ENCODE data around the gene EFS. TPM values are rescaled to one million over a fixed set of nuclear protein-coding genes. Genes with fewer than 3 reads are reported as not detected.
A peak's percentile ranks its signal among the peaks of the same experiment; 100 is the strongest.

EFS gene
- total RNA-seq, 2 donors from 2014 or later = 5.8 to 10.3 TPM

- intact Hi-C loops (cut with DNase I) = no loop called here
- DNase-seq = no peak
Measured at GRCh38 chr14:23382731-23383440, 17.9 kb upstream of the EFS start.

DNA sequence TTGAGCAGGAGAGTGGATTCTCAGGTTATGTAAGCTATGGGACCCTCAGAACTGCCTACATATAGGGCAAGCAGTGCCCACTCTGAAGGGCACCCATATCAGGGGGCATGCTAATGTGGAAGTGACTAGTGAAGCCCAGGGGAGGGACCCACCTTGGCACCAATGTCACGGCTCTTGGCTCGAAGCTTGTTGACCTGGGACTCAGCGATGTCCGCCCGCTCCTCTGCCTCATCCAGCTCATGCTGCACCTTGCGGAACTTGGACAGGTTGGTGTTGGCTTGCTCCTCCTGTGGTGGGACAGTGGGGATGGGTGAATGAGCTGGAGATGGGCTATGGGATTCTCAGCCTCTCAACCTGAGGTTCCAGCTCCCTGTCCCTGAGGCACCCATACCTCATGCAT lies 17.3 kb upstream of the EFS start:
- intact Hi-C loops (cut with DNase I) = no loop called here
- ATAC-seq = no peak
- DNase-seq = no peak

More at GRCh38 chr14:23382731-23383440, 17.9 kb upstream of the EFS start:
- ATAC-seq = no peak

GRCh38 chr14:23381871-23382270 lies 16.9 kb upstream of the EFS start:
- no peak for ATAC-seq
- intact Hi-C loops (cut with DNase I) = no loop called here
- DNase-seq = no peak

DNA sequence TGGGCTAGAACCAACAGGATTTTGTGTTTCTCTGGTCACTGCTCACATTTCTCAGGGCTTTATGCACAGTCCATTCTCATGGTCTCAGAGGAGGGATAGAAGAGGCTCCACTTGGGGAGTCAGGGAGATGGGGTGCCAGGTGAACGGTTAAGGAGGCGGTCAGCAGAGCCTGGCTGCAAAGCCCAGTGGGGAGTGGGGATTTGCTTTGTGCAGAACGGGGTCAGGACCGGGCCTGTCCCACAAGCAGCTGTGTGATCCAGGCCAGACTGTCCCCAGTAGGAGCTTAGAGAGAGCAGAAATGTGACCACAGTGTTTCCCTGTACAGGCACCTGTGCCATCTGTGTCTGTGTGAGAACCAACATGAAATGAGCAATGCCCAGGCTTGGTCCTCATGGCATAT lies 16.0 kb upstream of the EFS start:
- no peak for DNase-seq
- ATAC-seq = no peak
- intact Hi-C loops (cut with DNase I) = no loop called here

DNA sequence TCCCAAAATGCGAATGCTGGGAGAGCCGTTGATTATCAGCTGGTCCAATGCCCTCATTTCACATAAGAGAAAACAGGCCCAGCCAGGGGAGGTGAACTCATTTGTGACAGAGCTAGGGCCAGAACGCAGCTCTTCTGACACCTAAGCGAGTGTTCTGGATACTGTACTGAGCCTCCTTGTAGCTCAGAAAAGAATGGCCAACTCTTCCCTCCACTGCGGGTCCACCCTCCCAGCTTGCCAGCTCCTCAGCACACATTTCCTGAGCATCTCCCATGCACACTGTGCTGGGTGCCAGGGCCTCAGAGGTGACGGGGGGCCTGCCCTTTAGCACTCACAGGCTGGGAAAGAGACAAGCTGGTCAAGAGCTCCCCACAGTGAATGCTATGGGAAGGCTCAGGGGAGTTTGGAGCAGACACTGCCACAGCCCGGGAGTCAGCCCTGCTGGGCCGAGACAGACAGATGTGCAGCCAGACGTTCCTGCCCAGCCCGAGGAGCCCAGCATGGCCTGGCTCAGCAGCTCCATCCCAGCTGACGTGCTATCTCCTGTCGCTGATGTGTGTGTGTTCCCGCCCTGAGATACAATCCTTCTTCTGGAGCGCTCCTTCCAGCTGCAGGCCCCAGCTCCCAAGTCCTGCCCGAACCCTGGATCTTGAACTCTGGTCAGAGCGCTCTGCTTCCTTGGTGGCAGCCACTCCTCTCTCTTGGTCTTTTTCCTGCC lies 15.4 kb upstream of the EFS start:
- intact Hi-C loops (cut with DNase I) = no loop called here
- ATAC-seq = peak; percentile 1 to 4
- DNase-seq = no peak

- peak; percentile 71 for DNase-seq
- intact Hi-C loops (cut with DNase I) = no loop called here
- ATAC-seq = peak; percentile 12 to 18
Measured at GRCh38 chr14:23379366-23380196, 14.6 kb upstream of the EFS start.

DNA sequence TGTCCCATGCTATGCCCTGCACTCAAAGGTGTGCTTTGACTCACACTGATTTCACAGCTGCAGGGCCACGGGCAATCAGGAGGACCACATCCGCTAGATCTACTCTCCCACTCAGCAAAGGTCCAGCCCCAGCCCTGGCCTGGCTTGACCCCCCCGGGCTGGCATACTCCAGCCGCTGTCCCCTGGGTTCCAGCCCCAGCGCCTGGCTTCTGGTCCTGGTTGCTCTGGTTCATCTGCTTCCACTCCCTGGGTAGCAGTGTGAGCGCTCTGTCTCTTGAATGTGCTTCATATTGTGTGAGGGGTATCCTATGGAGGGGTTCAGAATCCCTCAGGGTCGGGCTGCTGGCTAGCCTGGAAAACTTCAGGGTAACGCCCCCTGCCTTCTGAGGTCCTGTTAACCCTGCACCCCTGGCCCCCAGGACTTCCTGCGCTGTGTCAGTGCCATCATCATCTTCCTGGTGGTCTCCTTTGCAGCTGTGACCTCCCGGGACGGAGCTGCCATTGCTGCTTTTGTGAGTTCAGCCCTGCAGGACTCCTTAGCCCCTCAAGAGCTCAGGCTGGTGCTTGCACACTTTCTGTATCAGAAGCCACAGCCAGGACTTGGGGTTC lies 13.7 kb upstream of the EFS start:
- DNase-seq (peak; percentile 58), ATAC-seq (peak; percentile 10 to 12)
- intact Hi-C loops (cut with DNase I) = no loop called here

DNA sequence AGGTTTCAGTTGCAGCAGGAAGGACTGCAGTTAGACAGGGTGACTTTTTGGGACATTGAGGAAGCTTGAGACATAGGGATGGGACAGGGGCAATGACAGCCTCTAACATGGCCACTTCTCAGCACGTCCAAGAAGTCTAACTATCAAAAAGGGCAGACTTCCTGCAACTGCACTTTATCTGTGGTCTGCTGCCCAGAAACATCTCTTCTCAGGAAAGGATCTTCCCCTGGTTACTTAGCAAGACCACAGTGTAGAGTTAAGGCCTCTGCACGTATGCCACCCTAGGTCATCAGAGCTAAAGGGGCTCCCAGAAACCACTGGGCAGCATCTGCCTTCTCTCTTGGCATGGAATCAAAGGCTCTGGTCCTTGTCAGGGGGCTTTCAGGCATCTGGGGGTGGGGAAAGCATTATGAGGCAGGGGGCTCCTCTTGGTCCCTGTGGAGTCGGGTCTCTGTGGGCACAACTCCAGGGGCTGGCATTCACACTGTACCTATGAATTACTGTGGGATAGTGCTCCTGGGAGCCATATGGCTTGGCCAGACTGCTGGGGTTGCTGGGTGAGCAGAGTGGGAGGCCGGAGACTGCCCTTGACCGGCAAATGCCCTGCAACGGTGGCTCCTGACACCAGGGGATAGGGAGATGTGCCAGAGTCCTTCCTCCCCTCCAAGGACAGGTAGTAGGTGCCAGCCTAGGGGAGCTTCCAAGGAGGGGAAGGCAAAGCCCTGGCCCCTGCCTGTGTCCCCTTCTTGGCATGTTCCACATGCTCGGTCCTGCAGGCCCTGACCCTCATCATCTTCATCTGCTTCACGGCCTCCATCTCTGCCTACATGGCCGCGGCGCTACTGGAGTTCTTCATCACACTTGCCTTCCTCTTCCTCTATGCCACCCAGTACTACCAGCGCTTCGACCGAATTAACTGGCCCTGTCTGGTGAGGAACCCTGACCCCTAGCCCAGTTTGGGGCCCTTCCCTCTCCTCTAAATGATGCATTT lies 12.9 kb upstream of the EFS start:
- ATAC-seq (peak; percentile 3 to 5), DNase-seq (peak; percentile 46)
- intact Hi-C loops (cut with DNase I) = no loop called here

DNA sequence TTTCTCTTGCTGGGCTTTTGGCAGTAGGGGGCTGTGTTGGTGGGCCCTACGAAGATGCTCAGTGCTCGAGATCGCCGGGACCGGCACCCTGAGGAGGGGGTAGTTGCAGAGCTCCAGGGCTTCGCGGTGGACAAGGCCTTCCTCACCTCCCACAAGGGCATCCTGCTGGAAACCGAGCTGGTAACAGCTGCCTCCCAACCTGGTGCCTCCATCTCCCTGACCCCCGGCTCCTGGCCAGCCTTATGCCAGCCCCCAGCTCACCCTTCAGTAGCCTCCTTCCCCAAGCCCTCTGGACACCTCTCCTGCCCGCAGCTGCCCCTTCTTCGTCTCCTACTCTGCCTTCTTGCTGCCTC lies 12.2 kb upstream of the EFS start:
- ATAC-seq (no peak), DNase-seq (peak; percentile 37)
- intact Hi-C loops (cut with DNase I) = no loop called here

- peak; percentile 51 for DNase-seq
- intact Hi-C loops (cut with DNase I) = no loop called here
- ATAC-seq = peak; percentile 2 to 5
Measured at GRCh38 chr14:23376482-23377197, 11.7 kb upstream of the EFS start, which contains the start of gene CMTM5. CMTM5 (plus strand) TSS chr14:23377046; CDS start chr14:23377252, 206 bp downstream.

DNA sequence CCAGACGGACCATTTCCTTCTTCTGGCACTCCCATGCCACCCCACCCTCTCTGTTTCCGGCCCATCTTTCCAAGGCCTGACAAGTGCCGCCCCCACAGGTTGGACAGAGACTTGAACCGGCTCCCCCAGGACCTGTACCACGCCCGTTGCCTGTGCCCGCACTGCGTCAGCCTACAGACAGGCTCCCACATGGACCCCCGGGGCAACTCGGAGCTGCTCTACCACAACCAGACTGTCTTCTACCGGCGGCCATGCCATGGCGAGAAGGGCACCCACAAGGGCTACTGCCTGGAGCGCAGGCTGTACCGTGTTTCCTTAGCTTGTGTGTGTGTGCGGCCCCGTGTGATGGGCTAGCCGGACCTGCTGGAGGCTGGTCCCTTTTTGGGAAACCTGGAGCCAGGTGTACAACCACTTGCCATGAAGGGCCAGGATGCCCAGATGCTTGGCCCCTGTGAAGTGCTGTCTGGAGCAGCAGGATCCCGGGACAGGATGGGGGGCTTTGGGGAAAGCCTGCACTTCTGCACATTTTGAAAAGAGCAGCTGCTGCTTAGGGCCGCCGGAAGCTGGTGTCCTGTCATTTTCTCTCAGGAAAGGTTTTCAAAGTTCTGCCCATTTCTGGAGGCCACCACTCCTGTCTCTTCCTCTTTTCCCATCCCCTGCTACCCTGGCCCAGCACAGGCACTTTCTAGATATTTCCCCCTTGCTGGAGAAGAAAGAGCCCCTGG lies 10.7 kb upstream of the EFS start:
- no peak for DNase-seq

DNA sequence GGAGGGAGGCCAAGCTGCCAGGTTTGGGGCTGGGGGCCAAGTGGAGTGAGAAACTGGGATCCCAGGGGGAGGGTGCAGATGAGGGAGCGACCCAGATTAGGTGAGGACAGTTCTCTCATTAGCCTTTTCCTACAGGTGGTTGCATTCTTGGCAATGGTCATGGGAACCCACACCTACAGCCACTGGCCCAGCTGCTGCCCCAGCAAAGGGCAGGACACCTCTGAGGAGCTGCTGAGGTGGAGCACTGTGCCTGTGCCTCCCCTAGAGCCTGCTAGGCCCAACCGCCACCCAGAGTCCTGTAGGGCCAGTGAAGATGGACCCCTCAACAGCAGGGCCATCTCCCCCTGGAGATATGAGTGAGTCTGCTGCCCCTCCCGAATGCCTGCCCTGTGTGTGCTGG lies 8.1 kb upstream of the EFS start:
- intact Hi-C loops (cut with DNase I) = no loop called here
- DNase-seq (no peak), ATAC-seq (no peak)

More for the DNA sequence above, 10.7 kb upstream of the EFS start:
- no peak for ATAC-seq
- intact Hi-C loops (cut with DNase I) = no loop called here

- intact Hi-C loops (cut with DNase I) = no loop called here
- no peak for ATAC-seq
- no peak for DNase-seq
Measured at GRCh38 chr14:23372509-23372908, 7.5 kb upstream of the EFS start, which contains the start of gene IL25. IL25 (plus strand) TSS chr14:23372809.

GRCh38 chr14:23371865-23372264 lies 6.9 kb upstream of the EFS start:
- intact Hi-C loops (cut with DNase I) = no loop called here
- DNase-seq = no peak
- ATAC-seq = no peak

GRCh38 chr14:23370221-23370620 lies 5.2 kb upstream of the EFS start:
- ATAC-seq (no peak), DNase-seq (no peak)
- intact Hi-C loops (cut with DNase I) = no loop called here

- peak; percentile 62 for DNase-seq
- intact Hi-C loops (cut with DNase I) = no loop called here
Measured at GRCh38 chr14:23366426-23366921, 1.5 kb upstream of the EFS start.

More at GRCh38 chr14:23366426-23366921, 1.5 kb upstream of the EFS start:
- peak; percentile 64 to 70 for ATAC-seq

Data from left cardiac atrium (tissue), 4 donors.